DOHH2 (cell line): ENCODE measurements around the gene DUSP3.

Source experiments
- H3F3A ChIP-seq: fragments of 200-600 bp; sonication (generic), shearing (Covaris generic); 2 replicates; pipeline ENCODE4 v1.6.0; 2016; ENCODE audit warnings: antibody characterized with exemption, mild to moderate bottlenecking; ENCODE audit not compliant: control insufficient read depth, insufficient read depth
- H3K27ac ChIP-seq: fragments of 200-600 bp; sonication (generic); 2 replicates; pipeline ENCODE4 v1.5.1; 2014; ENCODE audit warnings: low read depth, mild to moderate bottlenecking, low read length, moderate library complexity
- H3K27me3 ChIP-seq: fragments of 200-600 bp; sonication (generic); 2 replicates; pipeline ENCODE4 v1.6.1; 2014; ENCODE audit warnings: mild to moderate bottlenecking, low read length, mixed read lengths; ENCODE audit not compliant: control insufficient read depth
- H3K36me3 ChIP-seq: fragments of 200-600 bp; sonication (generic); 2 replicates; pipeline ENCODE4 v1.6.1; 2014; ENCODE audit warnings: mild to moderate bottlenecking, low read length, moderate library complexity, mixed read lengths; ENCODE audit not compliant: control insufficient read depth
- H3K4me1 ChIP-seq: fragments of 200-600 bp; sonication (generic); 2 replicates; pipeline ENCODE4 v1.6.1; 2014; ENCODE audit warnings: mild to moderate bottlenecking, low read length, mixed read lengths; ENCODE audit not compliant: control insufficient read depth
- H3K4me2 ChIP-seq: fragments of 200-600 bp; sonication (generic); 2 replicates; pipeline ENCODE4 v1.6.0; 2014; ENCODE audit warnings: mild to moderate bottlenecking, low read length, moderate library complexity
- H3K4me3 ChIP-seq: fragments of 200-600 bp; sonication (generic); 2 replicates; pipeline ENCODE4 v1.5.1; 2014; ENCODE audit warnings: mild to moderate bottlenecking, low read length, mixed read lengths
- H3K79me2 ChIP-seq: fragments of 200-600 bp; sonication (generic); 2 replicates; pipeline ENCODE4 v1.6.1; 2014; ENCODE audit warnings: mild to moderate bottlenecking, low read length, mixed read lengths; ENCODE audit not compliant: control insufficient read depth
- H3K9me2 ChIP-seq: fragments of 200-600 bp; sonication (generic); replicated peaks from 2 replicates; pipeline ENCODE4 v1.6.1; 2014; ENCODE audit warnings: mild to moderate bottlenecking, low read length, mixed read lengths; ENCODE audit not compliant: control insufficient read depth
- H3K9me3 ChIP-seq: fragments of 200-600 bp; sonication (generic); 2 replicates; pipeline ENCODE4 v1.6.1; 2014; ENCODE audit warnings: antibody characterized with exemption, low read length, mixed read lengths; ENCODE audit not compliant: control insufficient read depth, insufficient read depth
- H4K20me1 ChIP-seq: fragments of 200-600 bp; sonication (generic); 2 replicates; pipeline ENCODE4 v1.6.0; 2014; ENCODE audit warnings: low read depth, mild to moderate bottlenecking, antibody characterized with exemption, low read length, moderate library complexity; ENCODE audit not compliant: control insufficient read depth, insufficient read depth
- CTCF ChIP-seq: fragments of 200-600 bp; sonication (generic); IDR thresholded peaks from one replicate; pipeline ENCODE4 v1.5.1; 2014; ENCODE audit warnings: antibody characterized with exemption, mild to moderate bottlenecking, low read depth, low read length; ENCODE audit not compliant: poor library complexity, severe bottlenecking
- EZH2phosphoT487 ChIP-seq: fragments of 200-600 bp; sonication (generic); IDR thresholded peaks from 2 replicates; pipeline ENCODE4 v1.6.1; 2017; ENCODE audit warnings: borderline replicate concordance, mild to moderate bottlenecking, antibody characterized with exemption, low read length, moderate library complexity, mixed read lengths

DUSP3 gene

GRCh38 chr17:43718544-43718943, 60.2 kb downstream of the DUSP3 start:
- Histone ChIP-seq H3K9me2 (no peaks in the 10 kb centered on the region), H4K20me1 (no peaks in the 10 kb centered on the region), H3K4me2 (no peak overlapping the region), H3K9me3 (no peaks in the 10 kb centered on the region), H3F3A (no peaks in the 10 kb centered on the region), H3K36me3 (no peaks in the 10 kb centered on the region), H3K27me3 (peaks cover 34% of the 10 kb centered on the region), H3K4me1 (peaks cover 6% of the 10 kb centered on the region), H3K79me2 (no peaks in the 10 kb centered on the region), H3K27ac (no peak overlapping the region), H3K4me3 (no peak overlapping the region)
- no peak for TF ChIP-seq CTCF
- no peak for TF ChIP-seq EZH2phosphoT487

- no peak overlapping the region for H3K4me2 ChIP-seq
- H3K27ac ChIP-seq: no peak overlapping the region
- H3K9me3 ChIP-seq: no peaks in the 10 kb centered on the region
- H4K20me1 ChIP-seq: no peaks in the 10 kb centered on the region
- H3K36me3 ChIP-seq: no peaks in the 10 kb centered on the region
- no peaks in the 10 kb centered on the region for H3K79me2 ChIP-seq
- TF ChIP-seq CTCF (no peak), EZH2phosphoT487 (no peak)
- no peaks in the 10 kb centered on the region for H3F3A ChIP-seq
- H3K27me3 ChIP-seq: peaks cover 41% of the 10 kb centered on the region
- peaks cover 6% of the 10 kb centered on the region for H3K4me1 ChIP-seq
- no peak overlapping the region for H3K4me3 ChIP-seq
- H3K9me2 ChIP-seq: no peaks in the 10 kb centered on the region
Observed at GRCh38 chr17:43717913-43718312, 60.9 kb downstream of the DUSP3 start.
